Measurements from ENCODE around the gene CA11.

CA11 gene

GRCh38 chr19:48611872-48612271 lies 34.1 kb downstream of the CA11 start:
- no peak for DNase-seq

GRCh38 chr19:48609571-48610108 lies 36.3 kb downstream of the CA11 start:
- no peak for DNase-seq

- no peak for DNase-seq
These were observed 37.2 kb downstream of the CA11 start for GRCh38 chr19:48608798-48609263.

GRCh38 chr19:48607359-48607755 lies 38.6 kb downstream of the CA11 start:
- DNase-seq, result no peak

GRCh38 chr19:48606463-48607358 lies 39.3 kb downstream of the CA11 start, which contains the start of gene SPACA4:
Gene SPACA4 (plus strand): TSS chr19:48606742. CDS start chr19:48606979, 237 bp downstream.
- no peak for DNase-seq

- no peak for DNase-seq
These were observed 42.1 kb downstream of the CA11 start for GRCh38 chr19:48603850-48604249.

GRCh38 chr19:48603449-48603848 lies 42.5 kb downstream of the CA11 start:
- no peak for DNase-seq

- DNase-seq, result no peak
These were observed 43.0 kb downstream of the CA11 start for GRCh38 chr19:48603001-48603400.

GRCh38 chr19:48600679-48601417 lies 45.1 kb downstream of the CA11 start:
- DNase-seq, result no peak

GRCh38 chr19:48598996-48599700 lies 46.8 kb downstream of the CA11 start:
- DNase-seq, result no peak

- no peak for DNase-seq
These were observed 49.1 kb downstream of the CA11 start for GRCh38 chr19:48596679-48597465.

GRCh38 chr19:48596237-48596636 lies 49.8 kb downstream of the CA11 start:
- DNase-seq, result no peak

GRCh38 chr19:48595833-48596232 lies 50.2 kb downstream of the CA11 start:
- no peak for DNase-seq

- no peak for DNase-seq
These were observed 50.8 kb downstream of the CA11 start for GRCh38 chr19:48595171-48595570.

GRCh38 chr19:48591021-48591420 lies 55.0 kb downstream of the CA11 start:
- DNase-seq, result no peak

GRCh38 chr19:48588670-48589401 lies 57.2 kb downstream of the CA11 start:
- no peak for DNase-seq
